Measurements from ENCODE around the gene ZNF282.
"Not testable (repeated sequence)": the region's sequence is repeated elsewhere in the genome, so short reads cannot be mapped to it uniquely, and the experiment has no call there.

The ZNF282 gene

GRCh38 chr7:149225106-149225505, 29.8 kb downstream of the ZNF282 start:
- no peak for DNase-seq (ENCODE audit: low read depth)

GRCh38 chr7:149225656-149226055, 30.3 kb downstream of the ZNF282 start:
- DNase-seq (ENCODE audit: low read depth) = no peak

GRCh38 chr7:149226366-149226765, 31.0 kb downstream of the ZNF282 start:
- DNase-seq (ENCODE audit: low read depth) = not testable (repeated sequence)

- no peak for DNase-seq (ENCODE audit: low read depth)
These were observed 31.6 kb downstream of the ZNF282 start for GRCh38 chr7:149226840-149227494.

- no peak for DNase-seq (ENCODE audit: low read depth)
These were observed 33.6 kb downstream of the ZNF282 start for GRCh38 chr7:149228831-149229471.

GRCh38 chr7:149229526-149229925, 34.2 kb downstream of the ZNF282 start:
- DNase-seq (ENCODE audit: low read depth) = no peak

GRCh38 chr7:149232362-149232761, 37.0 kb downstream of the ZNF282 start:
- no peak for DNase-seq (ENCODE audit: low read depth)

GRCh38 chr7:149233655-149234204, 38.4 kb downstream of the ZNF282 start:
- DNase-seq (ENCODE audit: low read depth) = peak; percentile 81

- DNase-seq (ENCODE audit: low read depth) = no peak
These were observed 42.2 kb downstream of the ZNF282 start for GRCh38 chr7:149237502-149237901.

GRCh38 chr7:149238051-149238450, 42.7 kb downstream of the ZNF282 start:
- no peak for DNase-seq (ENCODE audit: low read depth)

GRCh38 chr7:149239345-149240143, 44.2 kb downstream of the ZNF282 start, which contains the start of gene ZNF212:
Gene ZNF212 (plus strand): TSS chr7:149239651. CDS start chr7:149239779, 128 bp downstream.
- peak; percentile 85 for DNase-seq (ENCODE audit: low read depth)

- no peak for DNase-seq (ENCODE audit: low read depth)
These were observed 45.3 kb downstream of the ZNF282 start for GRCh38 chr7:149240637-149241036.

GRCh38 chr7:149241696-149242095, 46.4 kb downstream of the ZNF282 start:
- no peak for DNase-seq (ENCODE audit: low read depth)

- DNase-seq (ENCODE audit: low read depth) = no peak
These were observed 49.9 kb downstream of the ZNF282 start for GRCh38 chr7:149245244-149245643.

GRCh38 chr7:149245744-149246143, 50.4 kb downstream of the ZNF282 start:
- DNase-seq (ENCODE audit: low read depth) = no peak

- DNase-seq (ENCODE audit: low read depth) = no peak
These were observed 53.4 kb downstream of the ZNF282 start for GRCh38 chr7:149248777-149249176.

GRCh38 chr7:149250151-149250550, 54.8 kb downstream of the ZNF282 start:
- DNase-seq (ENCODE audit: low read depth) = not testable (repeated sequence)

GRCh38 chr7:149251518-149251917, 56.2 kb downstream of the ZNF282 start:
- DNase-seq (ENCODE audit: low read depth) = not testable (repeated sequence)

- DNase-seq (ENCODE audit: low read depth) = no peak
These were observed 57.0 kb downstream of the ZNF282 start for GRCh38 chr7:149252378-149252777.

GRCh38 chr7:149253665-149254064, 58.3 kb downstream of the ZNF282 start:
- DNase-seq (ENCODE audit: low read depth) = no peak

- DNase-seq (ENCODE audit: low read depth) = no peak
These were observed 59.0 kb downstream of the ZNF282 start for GRCh38 chr7:149254181-149254858.

- no peak for DNase-seq (ENCODE audit: low read depth)
These were observed 59.8 kb downstream of the ZNF282 start for GRCh38 chr7:149255174-149255573.
